Measurements from ENCODE around the gene ANKRD13B. TPM values are rescaled to one million over a fixed set of nuclear protein-coding genes. Genes with fewer than 3 reads are reported as not detected.

The ANKRD13B gene
- total and polyA plus RNA-seq, 2 of the 13 experiments (the other 11 are each of a cell fraction or from before 2014, with no cell fraction given): 1.7 to 1.8 TPM

- TF ChIP-seq IKZF4 (CRISPR knock-in tag; IDR thresholded peaks at IDR 0.05; ENCODE audit: borderline replicate concordance, low read depth, not compliant biosample characterization): peak; percentile 68
- TF ChIP-seq TGIF2 (CRISPR knock-in tag; IDR thresholded peaks at IDR 0.05): 0 out of 2 replicates have a peak, but pooled peaks have one; percentile 13
- peak; percentile 62 for TF ChIP-seq ZNF687 (CRISPR knock-in tag; IDR thresholded peaks at IDR 0.05)
- TF ChIP-seq NR3C1 (CRISPR knock-in tag; IDR thresholded peaks at IDR 0.05): no peak
- no peak for TF ChIP-seq MZF1 (CRISPR knock-in tag; IDR thresholded peaks at IDR 0.05; ENCODE audit: borderline replicate concordance)
- TF ChIP-seq SIN3A (IDR thresholded peaks at IDR 0.05; ENCODE audit: borderline replicate concordance, low read depth, low read length): peak; percentile 93; the same call in 1 of the 2 replicates
- TF ChIP-seq GATA4 (IDR thresholded peaks at IDR 0.05; ENCODE audit: borderline replicate concordance, low read depth): no peak
- peak; percentile 42; the same call in 1 of the 2 replicates for TF ChIP-seq SPEN (CRISPR knock-in tag; IDR thresholded peaks at IDR 0.05; ENCODE audit: low read depth)
- no peak for TF ChIP-seq MXD1 (CRISPR knock-in tag; IDR thresholded peaks at IDR 0.05)
- TF ChIP-seq ZNF256 (CRISPR knock-in tag; conservative IDR thresholded peaks at IDR 0.05): no peak
- TF ChIP-seq PHF8 (CRISPR knock-in tag; IDR thresholded peaks at IDR 0.05): peak; percentile 36
- TF ChIP-seq SIX4 (CRISPR knock-in tag; IDR thresholded peaks at IDR 0.05): no peak
- TF ChIP-seq GMEB1 (CRISPR knock-in tag; IDR thresholded peaks at IDR 0.05; ENCODE audit: borderline replicate concordance): no peak
- TF ChIP-seq PCBP2 (optimal IDR thresholded peaks at IDR 0.05; ENCODE audit: low read depth, low read length, poor library complexity, severe bottlenecking): no peak
- peak; percentile 58 for TF ChIP-seq ARID4A (CRISPR knock-in tag; IDR thresholded peaks at IDR 0.05; ENCODE audit: borderline replicate concordance)
- TF ChIP-seq NR2F2 (IDR thresholded peaks at IDR 0.05; ENCODE audit: borderline replicate concordance, low read depth): no peak
- no peak for TF ChIP-seq ZKSCAN5 (CRISPR knock-in tag; IDR thresholded peaks at IDR 0.05)
- TF ChIP-seq NCOA1 (CRISPR knock-in tag; IDR thresholded peaks at IDR 0.05): no peak
Observed at GRCh38 chr17:29593591-29594518, 923 bp downstream of the ANKRD13B start (continued).

Measured in HepG2 (cell line).